Measurements from ENCODE around the gene MARCHF3.

DNA sequence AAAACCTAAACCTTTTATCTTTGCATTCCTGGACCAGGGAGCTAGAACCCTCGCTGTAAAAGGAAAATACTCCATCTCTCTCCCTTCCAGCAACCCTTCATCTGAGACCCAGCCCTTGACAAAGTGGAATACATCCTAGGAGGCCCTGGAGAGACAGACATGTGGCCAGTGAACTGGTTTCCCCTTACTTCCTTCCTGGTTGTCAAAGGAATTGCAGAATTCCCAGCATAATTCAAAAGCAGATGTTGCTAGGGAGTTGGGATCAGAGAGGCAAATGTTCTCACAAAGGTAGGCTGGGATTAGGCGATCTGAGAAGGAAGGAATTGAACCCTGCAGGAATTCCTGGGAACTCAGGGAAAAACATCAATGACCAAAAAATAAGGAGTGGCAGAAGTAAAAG is 80.9 kb downstream of the MARCHF3 start:
- TF ChIP-seq BHLHE40 (IDR thresholded peaks at IDR 0.05; ENCODE audit: borderline replicate concordance) = no peak
- no peak for TF ChIP-seq FOXA1 (IDR thresholded peaks at IDR 0.05)
- TF ChIP-seq, protein P1, sequence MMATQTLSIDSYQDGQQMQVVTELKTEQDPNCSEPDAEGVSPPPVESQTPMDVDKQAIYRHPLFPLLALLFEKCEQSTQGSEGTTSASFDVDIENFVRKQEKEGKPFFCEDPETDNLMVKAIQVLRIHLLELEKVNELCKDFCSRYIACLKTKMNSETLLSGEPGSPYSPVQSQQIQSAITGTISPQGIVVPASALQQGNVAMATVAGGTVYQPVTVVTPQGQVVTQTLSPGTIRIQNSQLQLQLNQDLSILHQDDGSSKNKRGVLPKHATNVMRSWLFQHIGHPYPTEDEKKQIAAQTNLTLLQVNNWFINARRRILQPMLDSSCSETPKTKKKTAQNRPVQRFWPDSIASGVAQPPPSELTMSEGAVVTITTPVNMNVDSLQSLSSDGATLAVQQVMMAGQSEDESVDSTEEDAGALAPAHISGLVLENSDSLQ (IDR thresholded peaks at IDR 0.05) = no peak
- no peak for TF ChIP-seq SUZ12 (IDR thresholded peaks at IDR 0.05)
- no peak for TF ChIP-seq FOXK2 (IDR thresholded peaks at IDR 0.05)
- TF ChIP-seq ZNF384 (IDR thresholded peaks at IDR 0.05) = no peak
- no peak for TF ChIP-seq ELF4 (IDR thresholded peaks at IDR 0.05)
- TF ChIP-seq NFRKB (IDR thresholded peaks at IDR 0.05) = no peak
- TF ChIP-seq ARNT (IDR thresholded peaks at IDR 0.05) = no peak
- no peak for TF ChIP-seq SP1 (IDR thresholded peaks at IDR 0.05)
- no peak for TF ChIP-seq TARDBP (IDR thresholded peaks at IDR 0.05)
- TF ChIP-seq FOXM1 (IDR thresholded peaks at IDR 0.05; ENCODE audit: borderline replicate concordance) = no peak
- no peak for TF ChIP-seq LEF1 (IDR thresholded peaks at IDR 0.05; ENCODE audit: borderline replicate concordance)
